B cell (primary cell): ENCODE measurements around the gene NIPBL. TPM values are rescaled to one million over a fixed set of nuclear protein-coding genes. Genes with fewer than 3 reads are reported as not detected.

Experiments used
- ATAC-seq: fragments of 200-7000 bp; cut with Tn5 transposase; one replicate; pipeline ENCODE4 v1.10.0; 2021; ENCODE audit warnings: low read depth, mild to moderate bottlenecking, moderate number of reproducible peaks, moderate library complexity
- CTCF ChIA-PET: fragments of 350-600 bp; sonication (Branson Sonifier 250); formaldehyde crosslinking; loops from one replicate; lab custom pipeline; 2021; ENCODE audit warnings: antibody characterized with exemption, inconsistent platforms; lab: Charles Lee
- POLR2A ChIA-PET: fragments of 350-600 bp; sonication (Branson Sonifier 250); formaldehyde crosslinking; loops from one replicate; lab custom pipeline; 2021; ENCODE audit warnings: antibody characterized with exemption; lab: Charles Lee
- DNase-seq: peaks from one replicate; pipeline ENCODE4 v3.0.0; 2013
- H2AFZ ChIP-seq: 2 replicates; pipeline ENCODE4 v1.6.1; 2012; ENCODE audit warnings: mild to moderate bottlenecking, low read depth, low read length; ENCODE audit not compliant: insufficient read depth, poor library complexity, severe bottlenecking
- H3K27ac ChIP-seq, 2 donors: 1 replicate in 1 of 2; 2 replicates in 1 of 2; pipeline ENCODE4 v1.5.1; 2012 to 2013; ENCODE audit warnings: low read length in 2 of 2, mild to moderate bottlenecking in 2 of 2, moderate library complexity in 1 of 2
- H3K27me3 ChIP-seq, 4 experiments: fragments of 200-600 bp in 1 of 4; sonication (generic) in 1 of 4; replicated peaks in 1 of 4; 1 replicate in 2 of 4; 2 replicates in 2 of 4; pipeline versions ENCODE4 v1.6.1 to v1.7.0; 2013 to 2016; ENCODE audit warnings: low read length in 3 of 4, mild to moderate bottlenecking in 2 of 4, mixed read lengths in 1 of 4, moderate library complexity in 1 of 4; ENCODE audit not compliant: insufficient read depth in 4 of 4, control insufficient read depth in 3 of 4; ENCODE audit errors: control extremely low read depth in 1 of 4
- H3K36me3 ChIP-seq, 2 experiments: replicated peaks in 1 of 2; 1 replicate in 1 of 2; 2 replicates in 1 of 2; pipeline versions ENCODE4 v1.6.1 to v1.7.1; 2013; ENCODE audit warnings: low read length in 1 of 2; ENCODE audit not compliant: insufficient read depth in 2 of 2, control insufficient read depth in 1 of 2; ENCODE audit errors: control extremely low read depth in 1 of 2, extremely low read depth in 1 of 2
- H3K4me1 ChIP-seq, 2 donors: fragments of 200-600 bp in 1 of 2; sonication (generic) in 1 of 2; 1 replicate in 1 of 2; 2 replicates in 1 of 2; pipeline versions ENCODE4 v1.5.1 to v1.6.1; 2013 to 2017; ENCODE audit warnings: low read length in 2 of 2; ENCODE audit not compliant: control insufficient read depth in 2 of 2, insufficient read depth in 2 of 2
- H3K4me2 ChIP-seq: replicated peaks from 2 replicates; pipeline ENCODE3; 2012; ENCODE audit warnings: mild to moderate bottlenecking, low read depth, low read length; ENCODE audit not compliant: poor library complexity, severe bottlenecking
- H3K4me3 ChIP-seq, 5 experiments: fragments of 200-600 bp in 1 of 5; sonication (generic) in 1 of 5; 1 replicate in 3 of 5; 2 replicates in 2 of 5; pipeline versions ENCODE4 v1.5.1 to v1.7.0; 2011 to 2016; ENCODE audit warnings: low read length in 4 of 5, mild to moderate bottlenecking in 4 of 5, low read depth in 2 of 5, control low read depth in 1 of 5, moderate library complexity in 1 of 5; ENCODE audit not compliant: insufficient read depth in 1 of 5; ENCODE audit errors: control extremely low read depth in 1 of 5, extremely low read depth in 1 of 5
- H3K79me2 ChIP-seq: fragments of 200-600 bp; sonication (generic); one replicate; pipeline ENCODE4 v1.6.0; 2016; ENCODE audit warnings: low read length; ENCODE audit not compliant: control insufficient read depth, insufficient read depth
- H3K9ac ChIP-seq: fragments of 200-600 bp; sonication (generic); 2 replicates; pipeline ENCODE4 v1.6.1; 2017; ENCODE audit warnings: mild to moderate bottlenecking, low read length, moderate library complexity
- H3K9me3 ChIP-seq, 3 donors: one replicate each; pipeline versions ENCODE4 v1.6.1 to v1.7.1; 2013; ENCODE audit warnings: low read length in 2 of 3; ENCODE audit not compliant: control insufficient read depth in 2 of 3, insufficient read depth in 1 of 3; ENCODE audit errors: control extremely low read depth in 1 of 3
- H4K20me1 ChIP-seq: 2 replicates; pipeline ENCODE4 v1.6.0; 2012; ENCODE audit warnings: mild to moderate bottlenecking, low read length; ENCODE audit not compliant: insufficient read depth, control insufficient read depth, poor library complexity, severe bottlenecking
- H3K27ac Mint-ChIP-seq: one replicate; pipeline ENCODE4 v1.8.0; 2021; ENCODE audit warnings: mixed read lengths
- H3K27me3 Mint-ChIP-seq: one replicate; pipeline ENCODE4 v1.8.0; 2021; ENCODE audit warnings: mixed read lengths
- H3K4me1 Mint-ChIP-seq: one replicate; pipeline ENCODE4 v1.8.0; 2021; ENCODE audit warnings: mixed read lengths
- H3K4me3 Mint-ChIP-seq: one replicate; pipeline ENCODE4 v1.8.0; 2021; ENCODE audit warnings: mixed read lengths
- H3K9me3 Mint-ChIP-seq: one replicate; pipeline ENCODE4 v1.8.0; 2022; ENCODE audit warnings: mixed read lengths; ENCODE audit not compliant: insufficient read depth
- EZH2 ChIP-seq: IDR thresholded peaks from 2 replicates; pipeline ENCODE4 v1.6.1; 2012; ENCODE audit warnings: borderline replicate concordance, low read depth, mild to moderate bottlenecking, moderate library complexity, low read length; ENCODE audit not compliant: insufficient read depth, poor library complexity, severe bottlenecking
- WGBS: methylation state at CpG from one replicate; pipeline ENCODE4 v1.1.5; 2013; ENCODE audit warnings: missing lambda C conversion rate; ENCODE audit not compliant: insufficient coverage; 5-methylcytosine and 5-hydroxymethylcytosine counted together
- intact Hi-C: fragments of 100-400 bp; cut with micrococcal nuclease; formaldehyde crosslinking; loops from one replicate; pipeline ENCODE4 v1.10.0; 2022
- polyA plus RNA-seq: library from polyadenylated mRNA; depleted of rRNA; stranded (reverse); fragments of >200 nt; gene quantifications from 2 replicates; pipeline ENCODE4 v1.2.3, GENCODE V29; 2012
- total RNA-seq, 2 donors: library from RNA; stranded (reverse); fragments of 120-200 nt in 1 of 2; gene quantifications; 1 replicate in 1 of 2; 2 replicates in 1 of 2; pipeline versions ENCODE4 v1.2.3 to v1.2.4, GENCODE V29; 2013 to 2022
- TF ChIP-seq, protein P1 (sequence below): fragments of 200-600 bp; IDR thresholded peaks from one replicate; pipeline ENCODE4 v1.8.0; 2022; ENCODE audit warnings: antibody characterized with exemption, mild to moderate bottlenecking

Gene NIPBL
- total and polyA plus RNA-seq, 2 donors (not counting 1 experiment from before 2014, with no cell fraction given), result 24.7 to 112 TPM

DNA sequence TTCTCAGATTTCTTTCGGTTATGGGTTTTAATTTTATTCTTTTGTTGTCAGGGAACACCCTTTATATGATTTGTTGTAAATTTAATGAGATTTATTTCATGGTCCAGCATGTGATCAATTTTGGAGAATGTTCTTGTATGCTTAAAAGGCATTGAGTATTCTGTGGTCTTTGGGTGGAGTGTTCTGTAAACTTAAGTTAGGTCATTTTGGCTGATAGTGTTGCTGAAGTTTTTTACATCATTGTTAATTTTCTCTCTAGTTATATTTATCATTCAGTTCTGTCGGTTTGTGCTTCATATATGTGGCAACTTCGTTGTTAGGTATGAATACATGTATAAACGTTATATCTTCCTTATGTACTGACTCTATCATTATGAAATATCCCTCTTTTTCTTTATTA is 55.5 kb downstream of the NIPBL start:
- Histone ChIP-seq H3K4me2 (no peak overlapping the region), H4K20me1 (peaks cover 87% of the 10 kb centered on the region), H3K9ac (no peak overlapping the region), H2AFZ (no peak overlapping the region), H3K4me3 (no peak overlapping the region), H3K4me1 (peaks cover 0 to 29% of the 10 kb centered on the region in 2 donors), H3K36me3 (no peaks in the 10 kb centered on the region), H3K79me2 (peaks cover 99% of the 10 kb centered on the region), H3K27ac (no peak overlapping the region), H3K9me3 (peaks cover 0 to 4% (median 0%) of the 10 kb centered on the region in 3 donors), H3K27me3 (no peaks in the 10 kb centered on the region)
- POLR2A ChIA-PET, result no interaction called here
- Mint-ChIP-seq H3K27ac (no peak overlapping the region), H3K4me1 (peaks cover 76% of the 10 kb centered on the region), H3K4me3 (no peak overlapping the region), H3K9me3 (no peaks in the 10 kb centered on the region), H3K27me3 (no peaks in the 10 kb centered on the region)
- TF ChIP-seq EZH2, result no peak
- TF ChIP-seq, protein P1, sequence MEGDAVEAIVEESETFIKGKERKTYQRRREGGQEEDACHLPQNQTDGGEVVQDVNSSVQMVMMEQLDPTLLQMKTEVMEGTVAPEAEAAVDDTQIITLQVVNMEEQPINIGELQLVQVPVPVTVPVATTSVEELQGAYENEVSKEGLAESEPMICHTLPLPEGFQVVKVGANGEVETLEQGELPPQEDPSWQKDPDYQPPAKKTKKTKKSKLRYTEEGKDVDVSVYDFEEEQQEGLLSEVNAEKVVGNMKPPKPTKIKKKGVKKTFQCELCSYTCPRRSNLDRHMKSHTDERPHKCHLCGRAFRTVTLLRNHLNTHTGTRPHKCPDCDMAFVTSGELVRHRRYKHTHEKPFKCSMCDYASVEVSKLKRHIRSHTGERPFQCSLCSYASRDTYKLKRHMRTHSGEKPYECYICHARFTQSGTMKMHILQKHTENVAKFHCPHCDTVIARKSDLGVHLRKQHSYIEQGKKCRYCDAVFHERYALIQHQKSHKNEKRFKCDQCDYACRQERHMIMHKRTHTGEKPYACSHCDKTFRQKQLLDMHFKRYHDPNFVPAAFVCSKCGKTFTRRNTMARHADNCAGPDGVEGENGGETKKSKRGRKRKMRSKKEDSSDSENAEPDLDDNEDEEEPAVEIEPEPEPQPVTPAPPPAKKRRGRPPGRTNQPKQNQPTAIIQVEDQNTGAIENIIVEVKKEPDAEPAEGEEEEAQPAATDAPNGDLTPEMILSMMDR, result no peak
- no CpG with 5 or more reads among the region's 4 CpGs for WGBS
- DNase-seq, result no peak
- ATAC-seq, result no peak
- CTCF ChIA-PET, result no interaction called here
- intact Hi-C loops, result no loop called here

DNA sequence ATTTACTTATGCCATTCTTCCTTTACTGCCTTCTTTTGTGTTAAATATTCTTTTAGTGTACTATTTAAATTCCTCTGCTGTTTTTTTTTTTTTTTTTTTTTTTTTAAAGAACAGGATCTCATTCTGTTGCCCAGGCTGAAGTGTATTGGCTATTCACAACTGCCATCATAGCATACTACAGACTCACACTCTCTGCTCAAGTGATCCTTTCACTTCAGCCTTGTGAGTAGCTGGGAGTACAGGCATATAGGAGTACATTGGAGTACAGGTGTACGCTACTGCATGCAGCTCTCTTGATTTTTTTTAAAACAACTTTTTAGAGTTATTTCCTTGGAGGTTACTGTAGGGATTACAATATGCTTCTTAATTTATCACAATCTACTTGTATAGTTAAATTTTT is 56.1 kb downstream of the NIPBL start:
- Histone ChIP-seq H3K4me2 (no peak overlapping the region), H3K27ac (no peak overlapping the region), H3K9me3 (peaks cover 0 to 4% (median 0%) of the 10 kb centered on the region in 3 donors), H3K9ac (no peak overlapping the region), H4K20me1 (peaks cover 87% of the 10 kb centered on the region), H3K4me3 (no peak overlapping the region), H3K4me1 (peaks cover 0 to 29% of the 10 kb centered on the region in 2 donors), H3K36me3 (no peaks in the 10 kb centered on the region), H3K79me2 (peaks cover 98% of the 10 kb centered on the region), H2AFZ (no peak overlapping the region), H3K27me3 (no peaks in the 10 kb centered on the region)
- no CpG with 5 or more reads among the region's 1 CpG for WGBS
- DNase-seq, result no peak
- TF ChIP-seq, protein P1, result no peak
- TF ChIP-seq EZH2, result no peak
- H3K4me3 Mint-ChIP-seq, result no peak overlapping the region
- H3K27me3 Mint-ChIP-seq, result no peaks in the 10 kb centered on the region
- POLR2A ChIA-PET, result no interaction called here
- no peak overlapping the region for H3K27ac Mint-ChIP-seq
- H3K4me1 Mint-ChIP-seq, result peaks cover 77% of the 10 kb centered on the region
- CTCF ChIA-PET, result no interaction called here
- ATAC-seq, result no peak
- H3K9me3 Mint-ChIP-seq, result no peaks in the 10 kb centered on the region
- intact Hi-C loops, result no loop called here
